Measurements from ENCODE around the gene ROBO1.

ROBO1 gene

GRCh38 chr3:78834910-78835309 lies 932.9 kb downstream of the ROBO1 start:
- DNase-seq (ENCODE audit: low spot score), result no peak

- DNase-seq (ENCODE audit: low spot score), result no peak
Measured at GRCh38 chr3:78832785-78833204, 935.0 kb downstream of the ROBO1 start.

GRCh38 chr3:78831446-78831972 lies 936.3 kb downstream of the ROBO1 start:
- DNase-seq (ENCODE audit: low spot score), result no peak

- no peak for DNase-seq (ENCODE audit: low spot score)
Measured at GRCh38 chr3:78830470-78830869, 937.3 kb downstream of the ROBO1 start.

GRCh38 chr3:78827618-78828017 lies 940.2 kb downstream of the ROBO1 start:
- no peak for DNase-seq (ENCODE audit: low spot score)

- DNase-seq (ENCODE audit: low spot score), result no peak
Measured at GRCh38 chr3:78825858-78826215, 942.0 kb downstream of the ROBO1 start.

- DNase-seq (ENCODE audit: low spot score), result no peak
Measured at GRCh38 chr3:78825118-78825857, 942.5 kb downstream of the ROBO1 start.

GRCh38 chr3:78823859-78824258 lies 943.9 kb downstream of the ROBO1 start:
- DNase-seq (ENCODE audit: low spot score), result no peak

GRCh38 chr3:78823434-78823833 lies 944.4 kb downstream of the ROBO1 start:
- DNase-seq (ENCODE audit: low spot score), result no peak

GRCh38 chr3:78822726-78823125 lies 945.1 kb downstream of the ROBO1 start:
- no peak for DNase-seq (ENCODE audit: low spot score)

GRCh38 chr3:78820542-78820941 lies 947.3 kb downstream of the ROBO1 start:
- no peak for DNase-seq (ENCODE audit: low spot score)

GRCh38 chr3:78818161-78818985 lies 949.4 kb downstream of the ROBO1 start:
- DNase-seq (ENCODE audit: low spot score), result no peak

GRCh38 chr3:78814893-78815562 lies 952.8 kb downstream of the ROBO1 start:
- no peak for DNase-seq (ENCODE audit: low spot score)

GRCh38 chr3:78812166-78812565 lies 955.6 kb downstream of the ROBO1 start:
- no peak for DNase-seq (ENCODE audit: low spot score)

GRCh38 chr3:78809966-78810365 lies 957.8 kb downstream of the ROBO1 start:
- DNase-seq (ENCODE audit: low spot score), result no peak

- no peak for DNase-seq (ENCODE audit: low spot score)
Measured at GRCh38 chr3:78804251-78805037, 963.4 kb downstream of the ROBO1 start.

- no peak for DNase-seq (ENCODE audit: low spot score)
Measured at GRCh38 chr3:78802562-78802930, 965.3 kb downstream of the ROBO1 start.

GRCh38 chr3:78801926-78802561 lies 965.8 kb downstream of the ROBO1 start:
- no peak for DNase-seq (ENCODE audit: low spot score)

- no peak for DNase-seq (ENCODE audit: low spot score)
Measured at GRCh38 chr3:78799681-78800080, 968.1 kb downstream of the ROBO1 start.

- DNase-seq (ENCODE audit: low spot score), result no peak
Measured at GRCh38 chr3:78798266-78798832, 969.4 kb downstream of the ROBO1 start.

GRCh38 chr3:78794431-78794830 lies 973.4 kb downstream of the ROBO1 start:
- DNase-seq (ENCODE audit: low spot score), result no peak

Measured in NAMALWA (cell line).